A549 (cell line): Measurements from ENCODE around the gene GMDS. TPM values are rescaled to one million over a fixed set of nuclear protein-coding genes. Genes with fewer than 3 reads are reported as not detected.

Experiments used
- ATAC-seq, 2 experiments: fragments of 200-7000 bp in 1 of 2; fragments of >200 bp in 1 of 2; cut with Nextera tagmentation in 1 of 2; cut with Tn5 transposase in 1 of 2; 3 replicates each; pipeline versions ENCODE4 v1.8.0 to v1.9.1; 2018 to 2020; ENCODE audit warnings: mild to moderate bottlenecking in 1 of 2, moderate library complexity in 1 of 2
- CTCF ChIA-PET: fragments of 300-600 bp; sonication (Branson Sonifier 250); formaldehyde crosslinking; extraction: SDS; loops from one replicate; lab custom pipeline; 2021; ENCODE audit warnings: antibody characterized with exemption, inconsistent platforms; lab: Yijun Ruan, JAX
- POLR2A ChIA-PET: fragments of 350-600 bp; formaldehyde crosslinking; extraction: SDS; loops from one replicate; lab custom pipeline; 2021; ENCODE audit warnings: antibody characterized with exemption, inconsistent platforms; lab: Yijun Ruan, JAX
- DNase-seq, 2 experiments: peaks; one replicate each; pipeline versions ENCODE4 v3.0.0 to v3.0.0-alpha.2; 2011 to 2016; ENCODE audit warnings: low read depth in 1 of 2, low spot score in 1 of 2
- FAIRE-seq: peaks from 2 replicates; lab custom pipeline; 2011; peaks lifted over from hg19 to GRCh38; lab: Jason Lieb, UNC
- H3K27ac ChIP-seq, 2 experiments: fragments of >200 bp; sonication (Bioruptor Twin); formaldehyde crosslinking; 3 replicates each; pipeline ENCODE4 v1.5.1; 2016 to 2017
- H3K4me1 ChIP-seq: fragments of >200 bp; sonication (Bioruptor Twin); formaldehyde crosslinking; 3 replicates; pipeline ENCODE4 v1.6.1; 2016
- H3K4me2 ChIP-seq: fragments of >200 bp; sonication (Bioruptor Twin); formaldehyde crosslinking; 3 replicates; pipeline ENCODE4 v1.6.1; 2016
- H3K4me3 ChIP-seq: fragments of >200 bp; sonication (Bioruptor Twin); formaldehyde crosslinking; 3 replicates; pipeline ENCODE4 v1.5.1; 2016
- H3K9me3 ChIP-seq: fragments of >200 bp; sonication (Bioruptor Twin); formaldehyde crosslinking; 3 replicates; pipeline ENCODE4 v1.6.1; 2016
- CBX8 ChIP-seq: fragments of 200-600 bp; sonication (generic); IDR thresholded peaks from 2 replicates; pipeline ENCODE4 v1.6.1; 2016
- E2F6 ChIP-seq: IDR thresholded peaks from 2 replicates; pipeline ENCODE4 v1.6.1; 2012; ENCODE audit warnings: low read depth, borderline replicate concordance
- EP300 ChIP-seq, 2 experiments: fragments of >200 bp; sonication (Bioruptor Twin); formaldehyde crosslinking; IDR thresholded peaks; 2 replicates in 1 of 2; 3 replicates in 1 of 2; pipeline ENCODE4 v1.6.1; 2016 to 2017
- FOSB ChIP-seq: fragments of 250-450 bp; sonication (Bioruptor Pico); IDR thresholded peaks from 2 replicates; pipeline ENCODE4 v1.5.0; 2020; ENCODE audit warnings: mild to moderate bottlenecking, moderate library complexity
- FOSL2 ChIP-seq, 2 experiments: fragments of 450-650 bp in 1 of 2; fragments of >200 bp in 1 of 2; sonication (Bioruptor Twin) in 1 of 2; formaldehyde crosslinking; IDR thresholded peaks; 2 replicates each; pipeline versions ENCODE4 v1.5.0 to v1.6.1; 2016 to 2020; ENCODE audit warnings: mild to moderate bottlenecking in 1 of 2, moderate library complexity in 1 of 2
- HOXB5 ChIP-seq: fragments of 250-450 bp; sonication (Bioruptor Pico); IDR thresholded peaks from 2 replicates; pipeline ENCODE4 v1.5.0; 2020; ENCODE audit warnings: mild to moderate bottlenecking, moderate library complexity
- JUNB ChIP-seq: fragments of >200 bp; sonication (Bioruptor Twin); formaldehyde crosslinking; IDR thresholded peaks from 2 replicates; pipeline ENCODE4 v1.6.1; 2016
- MYC ChIP-seq: IDR thresholded peaks from 2 replicates; pipeline ENCODE4 v1.6.1; 2012; ENCODE audit warnings: mild to moderate bottlenecking, inconsistent platforms, low read length, improper control_type of control experiment, borderline replicate concordance
- NFE2L2 ChIP-seq: fragments of 150-350 bp; conservative IDR thresholded peaks from 2 replicates; pipeline ENCODE4 v1.6.1; 2014; ENCODE audit warnings: low read length
- RAD21 ChIP-seq, 2 experiments: fragments of >200 bp in 1 of 2; sonication (Bioruptor Twin) in 1 of 2; formaldehyde crosslinking in 1 of 2; IDR thresholded peaks in 1 of 2; conservative IDR thresholded peaks in 1 of 2; 2 replicates in 1 of 2; 3 replicates in 1 of 2; pipeline ENCODE4 v1.6.1; 2012 to 2018; ENCODE audit warnings: inconsistent platforms in 1 of 2
- REST ChIP-seq: fragments of 200-600 bp; sonication (generic); IDR thresholded peaks from 2 replicates; pipeline ENCODE4 v1.6.1; 2016; ENCODE audit warnings: antibody characterized with exemption, mild to moderate bottlenecking, moderate library complexity
- RFX5 ChIP-seq: fragments of 450-650 bp; IDR thresholded peaks from 2 replicates; pipeline ENCODE4 v1.7.1; 2014; ENCODE audit warnings: antibody characterized with exemption, mild to moderate bottlenecking, moderate library complexity
- RNF2 ChIP-seq: fragments of 200-600 bp; sonication (generic); IDR thresholded peaks from 2 replicates; pipeline ENCODE4 v1.6.1; 2016; ENCODE audit warnings: low read depth, mild to moderate bottlenecking, antibody characterized with exemption, moderate library complexity, borderline replicate concordance
- SMC3 ChIP-seq: fragments of >200 bp; sonication (Bioruptor Twin); formaldehyde crosslinking; IDR thresholded peaks from 3 replicates; pipeline ENCODE4 v1.6.1; 2018; ENCODE audit warnings: inconsistent platforms
- SREBF2 ChIP-seq: fragments of 450-650 bp; IDR thresholded peaks from 2 replicates; pipeline ENCODE4 v1.6.1; 2014; ENCODE audit warnings: mild to moderate bottlenecking, moderate library complexity
- ZSCAN20 ChIP-seq: fragments of 250-450 bp; sonication (Bioruptor Pico); IDR thresholded peaks from 2 replicates; pipeline ENCODE4 v1.8.0; 2022; ENCODE audit warnings: mild to moderate bottlenecking, moderate library complexity
- WGBS: methylation state at CpG from one replicate; pipeline ENCODE4 v1.1.6; 2017; ENCODE audit errors: missing lambda C conversion rate; 5-methylcytosine and 5-hydroxymethylcytosine counted together
- polyA plus RNA-seq, 4 experiments: library from polyadenylated mRNA; depleted of rRNA in 3 of 4; stranded (reverse); fragments of >200 nt; fragmentation: RNase III in 1 of 4; extraction: RNeasy Plus Mini Kit Qiagen cat#74134 plus additional on column Dnase treatment in 1 of 4; gene quantifications; 2 replicates in 3 of 4; 3 replicates in 1 of 4; pipeline ENCODE4 v1.2.3, GENCODE V29; 2011 to 2017
- TF ChIP-seq, protein P1 (sequence below): IDR thresholded peaks from 2 replicates; pipeline ENCODE4 v1.6.1; 2012
- TF ChIP-seq, protein P2 (sequence below): fragments of 250-450 bp; sonication (Bioruptor Pico); IDR thresholded peaks from 2 replicates; pipeline ENCODE4 v1.5.0; 2021; ENCODE audit warnings: mild to moderate bottlenecking, moderate library complexity, borderline replicate concordance
- TF ChIP-seq, protein P3 (sequence below): fragments of >200 bp; sonication (Bioruptor Twin); formaldehyde crosslinking; IDR thresholded peaks from 3 replicates; pipeline ENCODE4 v1.5.1; 2016
- TF ChIP-seq, protein P4 (sequence below): fragments of >200 bp; sonication (Bioruptor Twin); formaldehyde crosslinking; IDR thresholded peaks from 3 replicates; pipeline ENCODE4 v1.6.1; 2016

Gene GMDS
- polyA plus RNA-seq, 2 of the 4 experiments (the other 2 are of a cell fraction), result 9.9 to 12.4 TPM

- Histone ChIP-seq H3K27ac (no peak overlapping the region), H3K4me1 (no peaks in the 10 kb centered on the region), H3K4me2 (no peak overlapping the region), H3K4me3 (no peak overlapping the region), H3K9me3 (peaks cover 8% of the 10 kb centered on the region; the same call in 1 of the 3 replicates)
- WGBS, result 88% methylated on average over 2 of the region's 2 CpGs
- no peak for ATAC-seq
- POLR2A ChIA-PET, result no interaction called here
- TF ChIP-seq RAD21 (conservative IDR thresholded peaks at IDR 0.05 in 1 of 2, IDR thresholded peaks at IDR 0.05 in 1 of 2), result no peak
- no peak for TF ChIP-seq RFX5
- TF ChIP-seq, protein P1, sequence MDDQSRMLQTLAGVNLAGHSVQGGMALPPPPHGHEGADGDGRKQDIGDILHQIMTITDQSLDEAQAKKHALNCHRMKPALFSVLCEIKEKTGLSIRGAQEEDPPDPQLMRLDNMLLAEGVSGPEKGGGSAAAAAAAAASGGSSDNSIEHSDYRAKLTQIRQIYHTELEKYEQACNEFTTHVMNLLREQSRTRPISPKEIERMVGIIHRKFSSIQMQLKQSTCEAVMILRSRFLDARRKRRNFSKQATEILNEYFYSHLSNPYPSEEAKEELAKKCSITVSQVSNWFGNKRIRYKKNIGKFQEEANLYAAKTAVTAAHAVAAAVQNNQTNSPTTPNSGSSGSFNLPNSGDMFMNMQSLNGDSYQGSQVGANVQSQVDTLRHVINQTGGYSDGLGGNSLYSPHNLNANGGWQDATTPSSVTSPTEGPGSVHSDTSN, result no peak
- TF ChIP-seq, protein P2, sequence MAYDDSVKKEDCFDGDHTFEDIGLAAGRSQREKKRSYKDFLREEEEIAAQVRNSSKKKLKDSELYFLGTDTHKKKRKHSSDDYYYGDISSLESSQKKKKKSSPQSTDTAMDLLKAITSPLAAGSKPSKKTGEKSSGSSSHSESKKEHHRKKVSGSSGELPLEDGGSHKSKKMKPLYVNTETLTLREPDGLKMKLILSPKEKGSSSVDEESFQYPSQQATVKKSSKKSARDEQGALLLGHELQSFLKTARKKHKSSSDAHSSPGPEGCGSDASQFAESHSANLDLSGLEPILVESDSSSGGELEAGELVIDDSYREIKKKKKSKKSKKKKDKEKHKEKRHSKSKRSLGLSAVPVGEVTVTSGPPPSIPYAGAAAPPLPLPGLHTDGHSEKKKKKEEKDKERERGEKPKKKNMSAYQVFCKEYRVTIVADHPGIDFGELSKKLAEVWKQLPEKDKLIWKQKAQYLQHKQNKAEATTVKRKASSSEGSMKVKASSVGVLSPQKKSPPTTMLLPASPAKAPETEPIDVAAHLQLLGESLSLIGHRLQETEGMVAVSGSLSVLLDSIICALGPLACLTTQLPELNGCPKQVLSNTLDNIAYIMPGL (CRISPR knock-in tag), result no peak
- no peak for TF ChIP-seq HOXB5
- TF ChIP-seq SMC3, result no peak
- TF ChIP-seq JUNB, result no peak
- CTCF ChIA-PET, result no interaction called here
- no peak for DNase-seq
- FAIRE-seq, result no peak
These were observed 236.9 kb downstream of the GMDS start for GRCh38 chr6:2008383-2008976.

- ATAC-seq (no peak), FAIRE-seq (no peak), DNase-seq (no peak)
- H3K4me3 ChIP-seq, result no peak overlapping the region
- peaks cover 8% of the 10 kb centered on the region; the same call in 1 of the 3 replicates for H3K9me3 ChIP-seq
- no peaks in the 10 kb centered on the region for H3K4me1 ChIP-seq
- no peak overlapping the region for H3K27ac ChIP-seq
- TF ChIP-seq ZSCAN20 (CRISPR knock-in tag), result no peak
- TF ChIP-seq CBX8, result no peak
- TF ChIP-seq MYC, result no peak
- TF ChIP-seq EP300 (IDR thresholded peaks at IDR 0.05), result no peak
- TF ChIP-seq, protein P3, sequence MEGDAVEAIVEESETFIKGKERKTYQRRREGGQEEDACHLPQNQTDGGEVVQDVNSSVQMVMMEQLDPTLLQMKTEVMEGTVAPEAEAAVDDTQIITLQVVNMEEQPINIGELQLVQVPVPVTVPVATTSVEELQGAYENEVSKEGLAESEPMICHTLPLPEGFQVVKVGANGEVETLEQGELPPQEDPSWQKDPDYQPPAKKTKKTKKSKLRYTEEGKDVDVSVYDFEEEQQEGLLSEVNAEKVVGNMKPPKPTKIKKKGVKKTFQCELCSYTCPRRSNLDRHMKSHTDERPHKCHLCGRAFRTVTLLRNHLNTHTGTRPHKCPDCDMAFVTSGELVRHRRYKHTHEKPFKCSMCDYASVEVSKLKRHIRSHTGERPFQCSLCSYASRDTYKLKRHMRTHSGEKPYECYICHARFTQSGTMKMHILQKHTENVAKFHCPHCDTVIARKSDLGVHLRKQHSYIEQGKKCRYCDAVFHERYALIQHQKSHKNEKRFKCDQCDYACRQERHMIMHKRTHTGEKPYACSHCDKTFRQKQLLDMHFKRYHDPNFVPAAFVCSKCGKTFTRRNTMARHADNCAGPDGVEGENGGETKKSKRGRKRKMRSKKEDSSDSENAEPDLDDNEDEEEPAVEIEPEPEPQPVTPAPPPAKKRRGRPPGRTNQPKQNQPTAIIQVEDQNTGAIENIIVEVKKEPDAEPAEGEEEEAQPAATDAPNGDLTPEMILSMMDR, result no peak
- TF ChIP-seq E2F6, result no peak
- TF ChIP-seq SREBF2, result no peak
- no peak for TF ChIP-seq FOSB (CRISPR knock-in tag)
- TF ChIP-seq, protein P4, sequence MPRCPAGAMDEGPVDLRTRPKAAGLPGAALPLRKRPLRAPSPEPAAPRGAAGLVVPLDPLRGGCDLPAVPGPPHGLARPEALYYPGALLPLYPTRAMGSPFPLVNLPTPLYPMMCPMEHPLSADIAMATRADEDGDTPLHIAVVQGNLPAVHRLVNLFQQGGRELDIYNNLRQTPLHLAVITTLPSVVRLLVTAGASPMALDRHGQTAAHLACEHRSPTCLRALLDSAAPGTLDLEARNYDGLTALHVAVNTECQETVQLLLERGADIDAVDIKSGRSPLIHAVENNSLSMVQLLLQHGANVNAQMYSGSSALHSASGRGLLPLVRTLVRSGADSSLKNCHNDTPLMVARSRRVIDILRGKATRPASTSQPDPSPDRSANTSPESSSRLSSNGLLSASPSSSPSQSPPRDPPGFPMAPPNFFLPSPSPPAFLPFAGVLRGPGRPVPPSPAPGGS, result no peak
- no peak for TF ChIP-seq RNF2
- TF ChIP-seq FOSL2 (IDR thresholded peaks at IDR 0.05), result no peak
- no peak for TF ChIP-seq FOSL2 (CRISPR knock-in tag; IDR thresholded peaks at IDR 0.05)
- TF ChIP-seq NFE2L2, result no peak
- TF ChIP-seq REST, result no peak
- ChIA-PET POLR2A (no interaction called here), CTCF (no interaction called here)
- 81% methylated on average over 4 of the region's 4 CpGs for WGBS
- no peak overlapping the region for H3K4me2 ChIP-seq
These were observed 238.2 kb downstream of the GMDS start for GRCh38 chr6:2007165-2007564.
